CD1c-positive myeloid dendritic cell (primary cell): Measurements from ENCODE around the gene C12orf57.

Experiments used
- DNase-seq: peaks from one replicate; pipeline ENCODE4 v3.0.0-alpha.2; 2016; ENCODE audit errors: extremely low spot score

Gene C12orf57

GRCh38 chr12:6937481-6938352 lies 6.1 kb upstream of the C12orf57 start:
- peak; percentile 97 for DNase-seq

GRCh38 chr12:6938353-6939190 lies 5.2 kb upstream of the C12orf57 start:
- no peak for DNase-seq

- no peak for DNase-seq
Measured at GRCh38 chr12:6939191-6939540, 4.7 kb upstream of the C12orf57 start.

GRCh38 chr12:6941267-6941666 lies 2.6 kb upstream of the C12orf57 start:
- DNase-seq, result no peak

- no peak for DNase-seq
Measured at GRCh38 chr12:6941782-6942181, 2.0 kb upstream of the C12orf57 start.

GRCh38 chr12:6942331-6942665 lies 1.5 kb upstream of the C12orf57 start:
- DNase-seq, result no peak

- peak; percentile 93 for DNase-seq
Measured at GRCh38 chr12:6943389-6943721, 467 bp upstream of the C12orf57 start.

- peak; percentile 94 for DNase-seq
Measured at GRCh38 chr12:6944381-6945186, 762 bp downstream of the C12orf57 start.

- DNase-seq, result no peak
Measured at GRCh38 chr12:6945613-6946012, 1.8 kb downstream of the C12orf57 start.

GRCh38 chr12:6946033-6946919 lies 2.5 kb downstream of the C12orf57 start:
- peak; percentile 71 for DNase-seq

- no peak for DNase-seq
Measured at GRCh38 chr12:6946920-6947374, 3.1 kb downstream of the C12orf57 start.

GRCh38 chr12:6947615-6948014 lies 3.8 kb downstream of the C12orf57 start:
- DNase-seq, result no peak

GRCh38 chr12:6948873-6949594 lies 5.2 kb downstream of the C12orf57 start:
- peak; percentile 76 for DNase-seq

GRCh38 chr12:6950401-6950801 lies 6.6 kb downstream of the C12orf57 start:
- DNase-seq, result no peak

GRCh38 chr12:6950811-6951540 lies 7.2 kb downstream of the C12orf57 start, which contains the start of gene PTPN6:
Gene PTPN6 (plus strand): TSS chr12:6951356. CDS start chr12:6951513, 157 bp downstream.
- peak; percentile 91 for DNase-seq

GRCh38 chr12:6951551-6952120 lies 7.8 kb downstream of the C12orf57 start:
- DNase-seq, result no peak

- no peak for DNase-seq
Measured at GRCh38 chr12:6952121-6952862, 8.5 kb downstream of the C12orf57 start.

GRCh38 chr12:6952863-6953441 lies 9.1 kb downstream of the C12orf57 start:
- no peak for DNase-seq
